CD4-positive, alpha-beta T cell treated with Interferon gamma for 1 hour (primary cell): Measurements from ENCODE around the gene FAM111A.

Experiments
- DNase-seq: peaks from one replicate; pipeline ENCODE4 v3.0.0-alpha.2; 2020

The FAM111A gene

DNA sequence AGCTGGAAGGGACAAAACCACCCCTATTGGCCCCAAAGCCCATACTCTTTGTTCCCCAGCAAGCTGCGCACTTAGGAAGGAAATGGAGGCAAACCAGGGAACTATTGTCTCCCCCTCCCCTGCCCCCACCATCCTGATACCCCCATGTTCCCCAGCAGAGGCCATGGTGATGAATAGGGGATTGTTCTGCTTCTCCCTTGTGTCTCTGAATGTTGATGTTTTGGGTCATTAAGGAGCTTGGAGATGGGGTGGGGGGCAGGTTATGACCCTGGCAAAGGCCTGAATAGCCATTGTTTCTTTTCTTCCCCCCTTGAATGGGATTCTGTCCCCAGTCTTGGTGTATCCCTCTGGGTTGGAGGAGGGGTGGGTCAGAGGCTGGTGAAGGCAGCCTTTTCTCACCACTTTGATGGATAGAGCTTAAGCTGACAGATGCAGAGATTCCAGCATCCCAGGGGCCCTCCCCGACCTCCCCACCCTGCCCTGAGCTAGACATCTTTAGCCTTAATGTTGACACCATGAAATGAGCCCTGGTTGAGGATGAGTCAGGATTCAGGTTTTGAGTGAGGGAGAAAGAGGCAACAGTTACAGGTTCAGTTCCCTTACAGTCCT lies 37.6 kb downstream of the FAM111A start:
- DNase-seq = no peak

DNA sequence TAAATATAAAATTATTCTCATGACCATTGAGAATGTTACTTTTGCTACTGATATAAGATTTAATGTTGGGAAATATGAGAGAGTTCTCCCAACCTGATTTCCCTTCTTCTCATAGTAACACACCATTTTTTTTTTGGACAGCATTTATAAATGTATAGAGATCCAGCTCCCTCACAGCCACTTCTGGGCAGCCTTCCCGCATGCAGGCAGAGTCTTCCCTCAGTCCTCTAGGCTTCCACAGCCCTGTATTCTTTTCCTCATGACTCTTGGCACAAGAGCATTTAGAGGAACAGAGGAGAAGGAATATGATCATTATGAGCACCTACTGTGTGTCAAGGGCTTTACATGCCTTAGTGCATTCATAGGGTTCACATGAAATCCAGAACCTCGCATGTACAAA lies 38.3 kb downstream of the FAM111A start:
- no peak for DNase-seq

- no peak for DNase-seq
Observed at GRCh38 chr11:59181746-59182456, 39.2 kb downstream of the FAM111A start.

DNA sequence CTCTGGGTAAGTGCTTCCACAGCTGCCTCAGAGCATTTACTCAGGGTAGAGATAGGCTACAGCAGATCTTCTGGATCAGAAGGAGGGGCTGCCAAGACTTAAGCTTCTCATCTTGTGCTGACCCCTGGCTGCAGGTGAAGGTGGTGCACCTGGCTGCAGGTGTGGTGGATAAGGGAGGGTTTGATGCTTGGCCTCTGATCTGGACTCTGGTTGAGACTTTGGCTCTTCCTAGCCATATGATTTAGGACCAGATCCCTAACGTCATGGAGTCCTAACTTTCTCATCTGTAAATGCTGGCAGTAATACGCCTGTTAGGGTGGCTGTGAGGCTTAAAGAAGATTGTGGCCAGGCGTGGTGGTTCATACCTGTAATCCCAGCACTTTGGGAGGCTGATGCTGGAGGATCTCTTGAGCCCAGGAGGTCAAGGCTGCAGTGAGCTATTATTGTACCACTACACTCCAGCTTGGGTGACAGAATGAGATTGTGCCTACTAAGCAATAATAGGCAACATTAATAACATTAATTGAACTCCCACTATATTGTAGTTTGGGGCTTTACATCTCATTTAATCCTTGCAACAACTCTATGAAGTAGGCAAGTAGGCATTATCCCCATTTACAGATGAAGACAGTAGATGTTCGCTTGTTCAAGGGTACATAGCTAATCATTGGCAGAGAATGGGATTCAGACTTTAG lies 39.9 kb downstream of the FAM111A start:
- peak; percentile 9 for DNase-seq

DNA sequence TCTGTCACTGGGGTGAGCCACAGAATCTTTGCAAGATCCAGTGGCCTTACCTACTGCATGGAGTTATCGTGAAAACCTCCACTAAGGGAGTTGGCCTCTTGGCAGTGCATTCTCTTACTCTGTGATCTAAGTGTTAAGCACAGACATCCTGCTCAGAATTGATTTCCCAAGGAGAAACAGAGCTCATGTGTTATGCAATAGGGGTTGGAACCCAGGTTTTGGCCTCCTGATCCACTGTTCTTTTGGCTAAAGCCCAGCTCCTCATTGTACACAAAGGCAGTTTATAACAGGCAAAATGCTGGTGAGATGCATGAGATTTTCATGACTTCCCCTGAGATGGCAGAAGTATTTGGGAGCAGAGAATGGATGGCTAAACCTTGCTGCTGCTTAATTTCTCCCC lies 41.1 kb downstream of the FAM111A start:
- no peak for DNase-seq

DNA sequence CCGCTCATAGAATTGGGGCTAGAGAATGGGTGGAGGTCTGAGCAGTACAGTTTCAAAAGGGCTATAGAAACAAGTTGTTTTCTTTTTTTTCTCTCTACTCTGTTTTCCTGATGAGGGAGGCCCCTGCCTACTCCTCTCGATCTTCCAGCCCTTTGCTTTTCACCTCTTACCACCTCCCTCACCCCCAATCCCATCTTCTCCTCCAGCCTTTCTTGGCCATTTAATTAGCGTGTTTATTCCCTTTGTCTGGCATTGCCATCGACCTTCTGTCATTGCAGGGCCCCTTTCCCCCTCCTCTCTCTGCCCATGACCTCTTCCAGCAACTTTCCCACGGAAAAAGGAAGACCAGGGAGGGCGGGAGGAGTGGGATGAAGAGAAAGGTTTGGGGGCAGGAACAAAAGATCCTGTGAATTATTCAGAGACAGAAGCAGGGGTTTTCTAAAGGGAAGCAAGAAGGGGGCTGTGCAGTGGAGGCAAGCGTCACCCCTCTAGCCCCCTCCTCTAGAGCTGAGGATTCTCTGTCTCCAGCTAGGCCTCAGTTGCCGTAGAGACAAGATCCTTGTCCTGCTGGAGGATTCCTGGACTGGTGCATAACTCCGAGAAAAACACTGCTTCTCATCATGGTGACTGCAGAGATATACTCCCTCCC lies 42.2 kb downstream of the FAM111A start:
- DNase-seq = no peak

- DNase-seq = no peak
Observed at GRCh38 chr11:59185386-59185945, 42.8 kb downstream of the FAM111A start.

DNA sequence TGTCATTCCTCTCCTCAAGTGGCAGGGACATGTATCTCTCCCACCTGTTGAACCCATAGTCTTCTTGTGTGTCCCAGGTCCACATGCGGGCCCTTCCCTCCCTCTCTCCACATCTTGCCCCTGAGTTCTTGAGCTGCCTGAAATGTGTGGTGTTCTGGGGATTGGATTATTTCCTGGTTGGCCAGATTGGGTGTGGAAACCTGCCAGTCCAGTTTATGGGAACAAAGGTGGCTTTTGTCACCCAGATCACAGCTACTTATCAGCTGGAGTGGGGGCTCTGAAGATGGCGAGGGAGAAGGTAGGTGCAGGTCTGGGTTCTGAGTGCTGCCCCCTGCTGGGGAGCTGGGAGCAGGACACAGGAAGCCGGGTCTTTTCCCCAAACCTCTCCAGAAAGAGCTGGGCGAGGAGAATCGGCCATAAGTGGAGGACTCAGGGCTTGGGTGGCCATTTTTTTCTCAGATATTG lies 43.5 kb downstream of the FAM111A start:
- DNase-seq = peak; percentile 38

GRCh38 chr11:59187035-59187434 lies 44.4 kb downstream of the FAM111A start:
- no peak for DNase-seq

DNA sequence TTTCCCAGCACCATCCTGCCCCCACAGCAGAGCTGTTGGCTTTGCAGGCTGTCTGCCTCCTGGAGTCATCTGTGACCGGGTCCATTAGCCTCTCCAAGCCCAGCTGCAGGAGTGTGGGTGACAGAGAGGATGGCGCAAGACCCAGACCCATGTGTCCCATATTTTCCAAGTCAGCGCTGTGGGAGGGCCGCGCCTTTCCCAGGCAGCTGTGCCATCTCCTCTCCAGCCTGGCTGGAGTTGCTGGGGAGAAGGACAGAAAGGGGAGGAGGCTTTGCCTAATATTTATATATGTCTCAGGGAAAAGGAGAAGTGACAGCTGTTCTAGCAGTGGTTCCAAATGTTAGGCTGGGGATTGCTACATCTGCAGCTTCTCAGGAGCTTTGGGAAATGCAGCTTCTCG lies 44.9 kb downstream of the FAM111A start:
- no peak for DNase-seq

DNA sequence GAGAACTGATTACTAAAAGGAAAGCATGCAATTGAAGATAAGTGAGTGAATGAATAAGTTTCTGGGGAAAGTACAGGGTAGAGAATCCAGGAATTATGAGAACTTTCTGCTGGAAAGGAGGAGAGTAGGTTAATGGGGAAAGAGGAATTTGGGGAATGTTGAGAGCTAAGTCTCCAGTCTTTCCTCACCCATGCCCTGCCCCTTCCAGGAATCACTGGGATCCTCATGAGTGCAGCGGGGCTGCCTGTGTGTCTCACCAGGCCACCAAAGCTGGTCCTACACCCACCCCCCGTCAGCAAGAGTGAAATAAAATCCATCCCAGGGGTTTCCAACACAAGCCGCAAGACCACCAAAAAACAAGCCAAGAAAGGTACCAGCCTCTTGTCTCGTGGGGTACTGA lies 46.3 kb downstream of the FAM111A start:
- no peak for DNase-seq

- no peak for DNase-seq
Observed at GRCh38 chr11:59189986-59190385, 47.3 kb downstream of the FAM111A start.

GRCh38 chr11:59191095-59191494 lies 48.4 kb downstream of the FAM111A start:
- DNase-seq = no peak

DNA sequence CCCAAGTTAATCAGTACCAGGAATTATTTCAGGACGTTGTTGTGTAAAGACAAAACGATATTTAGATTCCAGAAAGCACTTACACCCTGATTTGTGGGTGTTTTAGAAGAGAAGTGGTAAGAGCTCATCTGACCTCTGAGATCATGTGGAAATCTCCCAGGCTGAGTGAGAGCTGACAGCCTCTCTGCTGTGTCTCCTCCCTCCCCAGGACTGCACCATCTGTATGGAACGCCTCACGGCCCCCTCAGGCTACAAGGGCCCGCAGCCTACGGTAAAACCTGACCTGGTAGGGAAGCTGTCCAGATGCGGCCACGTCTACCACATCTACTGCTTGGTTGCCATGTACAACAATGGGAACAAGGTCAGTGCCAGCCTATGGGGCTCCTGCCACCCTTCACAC lies 49.2 kb downstream of the FAM111A start:
- no peak for DNase-seq

- DNase-seq = no peak
Observed at GRCh38 chr11:59192446-59193020, 49.9 kb downstream of the FAM111A start.

DNA sequence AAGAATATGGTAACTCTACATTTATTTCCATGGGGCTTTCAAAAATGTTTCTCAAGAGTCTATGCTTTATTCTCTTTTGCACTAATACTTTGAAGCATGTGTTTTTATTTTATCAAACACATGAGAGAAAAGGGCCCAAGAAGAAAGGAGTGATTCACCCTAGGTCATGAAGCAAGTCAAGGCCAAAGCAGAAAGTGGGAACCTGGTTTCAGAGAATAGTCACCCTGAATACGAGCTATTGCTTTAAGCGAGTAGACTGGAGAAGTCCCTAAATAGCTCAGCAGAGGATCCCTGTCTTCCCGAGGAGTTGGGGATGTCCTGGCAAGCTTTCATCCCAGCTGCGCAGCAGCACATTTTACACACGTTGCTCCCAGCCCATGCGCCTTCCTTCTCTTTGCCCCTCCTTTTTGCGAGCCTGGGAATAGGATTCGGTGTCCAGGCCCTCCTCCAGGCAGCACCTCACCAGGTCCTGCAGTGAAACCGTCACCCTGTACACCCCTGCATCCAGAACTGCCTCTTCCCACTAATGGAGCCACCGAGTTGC lies 51.0 kb downstream of the FAM111A start:
- DNase-seq = no peak

DNA sequence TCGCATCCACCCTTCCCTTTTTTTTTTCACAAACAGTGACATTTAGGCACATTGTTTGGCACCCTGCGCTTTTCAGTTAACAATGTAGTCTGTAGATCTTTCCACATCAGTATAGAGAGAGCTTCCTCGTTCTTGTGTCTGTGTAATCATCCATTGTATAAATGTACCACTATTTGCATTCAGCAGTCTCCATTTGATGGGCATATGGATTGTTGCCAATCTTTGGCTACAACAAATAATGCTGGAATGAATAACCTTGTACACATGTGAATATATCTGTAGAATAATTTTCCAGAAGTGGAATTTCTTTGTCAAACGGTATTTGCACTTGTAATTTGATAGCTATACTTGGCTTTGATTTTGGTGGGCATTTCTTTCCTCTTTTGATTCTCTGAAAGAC lies 52.9 kb downstream of the FAM111A start:
- DNase-seq = no peak

GRCh38 chr11:59196777-59197176 lies 54.1 kb downstream of the FAM111A start:
- DNase-seq = no peak

DNA sequence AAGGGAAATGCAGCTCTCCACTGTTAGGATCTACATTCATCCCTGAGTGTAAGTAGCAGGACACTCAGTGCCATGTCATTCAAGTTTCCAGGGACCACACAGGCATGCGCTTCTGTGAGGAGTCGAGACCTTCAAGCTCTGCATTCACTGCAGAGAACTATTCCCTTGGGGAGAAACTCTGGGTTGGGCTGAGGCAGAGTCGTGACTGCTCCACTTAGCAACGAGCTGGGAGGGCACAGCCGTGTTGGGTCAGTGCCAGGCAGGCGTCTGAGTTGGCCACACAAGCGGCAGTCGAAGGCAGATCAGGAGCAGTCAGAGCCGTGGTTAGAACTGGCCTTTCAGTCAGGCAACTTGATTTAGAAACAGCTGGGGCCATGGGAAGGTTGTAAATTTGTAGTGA lies 55.3 kb downstream of the FAM111A start:
- DNase-seq = no peak

GRCh38 chr11:59198726-59199125 lies 56.1 kb downstream of the FAM111A start:
- DNase-seq = no peak

DNA sequence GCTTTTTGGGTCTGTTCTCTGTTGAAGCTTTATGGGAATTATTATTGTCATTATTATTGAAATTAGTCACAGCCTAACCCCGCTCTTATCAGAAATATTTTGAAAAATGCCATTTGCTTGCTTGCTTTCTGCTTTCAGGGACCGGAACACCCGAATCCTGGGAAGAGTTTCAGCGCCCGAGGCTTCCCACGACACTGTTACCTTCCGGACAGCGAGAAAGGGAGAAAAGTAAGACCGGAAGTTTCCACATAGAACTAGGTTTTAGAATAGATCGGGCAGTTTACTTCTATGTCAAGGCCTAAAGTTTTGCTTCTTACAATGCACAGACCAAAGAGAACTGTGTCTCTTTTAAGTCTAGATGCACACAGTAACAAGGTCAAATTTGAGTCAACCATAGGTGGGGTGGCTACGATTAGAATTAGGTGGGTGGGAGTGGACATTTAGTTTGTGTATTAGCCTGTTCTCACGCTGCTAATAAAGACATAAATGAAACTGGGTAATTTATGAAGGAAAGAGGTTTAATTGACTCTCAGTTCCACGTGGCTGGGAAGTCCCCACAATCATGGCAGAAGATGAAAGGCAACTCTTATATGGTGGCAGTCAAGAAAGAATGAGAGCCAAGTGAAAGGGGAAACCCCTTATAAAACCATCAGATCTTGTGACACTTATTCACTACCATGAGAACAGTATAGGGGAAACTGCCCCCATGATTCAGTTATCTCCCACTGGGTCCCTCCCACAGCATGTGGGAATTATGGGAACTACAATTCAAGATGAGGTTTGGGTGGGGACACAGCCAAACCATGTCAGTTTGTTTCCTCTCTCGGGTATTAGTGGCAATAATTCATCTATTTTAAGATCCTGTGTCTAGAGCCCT lies 57.1 kb downstream of the FAM111A start:
- DNase-seq = no peak

DNA sequence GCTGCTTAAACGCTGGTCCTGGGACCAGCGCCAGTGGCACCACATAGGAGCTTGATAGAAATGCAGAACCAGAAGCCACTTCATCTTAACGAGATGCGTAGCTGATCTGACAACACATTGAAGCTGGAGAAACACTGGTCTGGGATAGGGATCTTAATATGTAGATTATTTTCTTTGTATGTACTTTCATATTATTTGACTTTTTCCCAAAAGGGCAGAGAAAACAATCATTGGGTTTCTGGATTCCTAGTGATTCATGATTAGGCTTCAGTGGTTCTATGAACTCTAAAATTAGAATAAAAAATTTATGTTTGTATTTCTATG lies 57.7 kb downstream of the FAM111A start:
- no peak for DNase-seq
